GM19438 (cell line): ENCODE measurements around the gene TPD52L3.

Experiments used
- ATAC-seq: cut with Tn5 transposase; IDR thresholded peaks from one replicate; pipeline ENCODE4 v1.9.1; 2021; ENCODE audit warnings: low read depth; ENCODE audit not compliant: unreplicated experiment

TPD52L3 gene

GRCh38 chr9:6328103-6328502 is at the start of gene TPD52L3:
Gene TPD52L3 (plus strand): TSS chr9:6328375. CDS start chr9:6328596, 221 bp downstream.
- no peak for ATAC-seq

- ATAC-seq = no peak
Observed at GRCh38 chr9:6301858-6302257, 26.3 kb upstream of the TPD52L3 start.

GRCh38 chr9:6302417-6302816 is 25.8 kb upstream of the TPD52L3 start:
- no peak for ATAC-seq

GRCh38 chr9:6304232-6304631 is 23.9 kb upstream of the TPD52L3 start:
- ATAC-seq = no peak

DNA sequence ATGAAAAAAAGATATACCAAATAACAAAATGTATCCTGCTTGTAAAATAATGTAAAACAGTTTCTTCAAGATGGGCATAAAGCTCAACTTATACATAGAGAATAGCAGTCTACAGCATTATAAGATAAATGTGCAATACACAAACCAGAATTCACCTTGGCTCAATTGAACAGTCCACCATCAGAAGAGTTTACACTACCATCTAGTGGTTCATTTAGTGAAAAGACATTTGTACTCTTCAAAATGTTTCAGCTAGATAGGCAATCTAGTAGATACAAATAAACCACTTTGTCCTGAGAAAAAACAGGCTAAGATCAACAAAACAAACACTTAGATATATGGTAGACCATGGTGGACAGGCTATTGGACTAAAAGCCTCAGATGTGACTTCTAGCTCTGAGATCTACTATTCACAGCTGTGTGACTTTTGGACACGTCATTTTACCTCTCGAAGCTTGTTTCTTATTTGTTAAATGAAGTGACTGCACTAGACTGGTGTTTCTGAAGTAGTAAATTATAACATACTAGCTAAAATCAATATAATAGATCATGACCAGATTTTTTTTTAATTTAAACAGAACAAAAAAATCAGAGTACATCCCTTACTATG is 22.1 kb upstream of the TPD52L3 start:
- ATAC-seq = no peak

GRCh38 chr9:6307551-6308096 is 20.6 kb upstream of the TPD52L3 start:
- ATAC-seq = no peak

DNA sequence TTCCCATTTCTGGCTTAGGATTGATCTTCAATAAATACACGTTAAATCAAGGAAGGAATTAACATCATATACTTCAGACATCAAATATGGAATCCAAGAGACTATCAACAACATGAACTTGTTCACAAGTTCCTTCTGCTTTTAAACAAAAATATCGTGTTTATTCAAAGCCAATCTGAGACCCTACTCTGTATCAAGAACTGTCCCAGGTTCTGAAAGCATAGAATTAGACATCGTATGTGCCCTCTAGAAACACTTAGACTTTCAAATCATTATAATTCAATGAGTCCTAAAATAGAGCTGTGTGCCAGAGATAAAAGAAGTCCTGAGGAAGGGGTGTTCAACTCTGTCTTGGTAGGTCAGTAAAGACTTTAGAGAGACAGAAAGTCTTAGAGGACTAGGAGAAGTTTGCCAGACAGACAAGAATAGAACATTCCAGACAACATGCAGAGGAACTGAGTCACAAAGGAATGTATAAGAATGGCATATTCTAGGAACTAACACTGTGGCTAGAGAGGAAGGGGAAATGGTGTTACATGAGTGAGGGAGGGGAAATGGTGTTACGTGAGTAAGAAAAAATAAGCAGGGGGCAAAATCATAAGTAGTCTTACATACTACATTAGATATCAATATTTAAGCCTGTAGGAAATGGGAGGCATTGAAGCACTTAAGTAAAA is 2.9 kb downstream of the TPD52L3 start:
- ATAC-seq = no peak

GRCh38 chr9:6334305-6334704 is 6.1 kb downstream of the TPD52L3 start:
- ATAC-seq = no peak

DNA sequence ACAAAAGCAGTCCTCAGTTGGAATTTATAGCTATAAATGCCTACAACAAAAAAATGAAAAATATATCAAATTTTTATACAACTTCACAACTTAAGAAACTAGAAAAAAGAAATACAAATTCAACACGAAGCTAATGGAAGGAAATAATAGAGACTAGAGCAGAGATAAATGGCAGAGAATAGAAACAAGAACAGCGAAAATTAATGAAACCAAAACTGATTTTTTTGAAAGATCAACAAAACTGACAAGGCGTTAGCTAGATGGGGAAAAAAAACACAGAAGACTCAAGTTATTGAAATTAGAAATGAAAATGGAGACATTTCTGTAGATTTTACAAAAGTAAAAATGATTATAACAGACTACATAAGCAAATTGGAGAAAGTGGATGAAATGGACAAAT is 20.6 kb downstream of the TPD52L3 start:
- no peak for ATAC-seq

- ATAC-seq = no peak
Observed at GRCh38 chr9:6351737-6352136, 23.6 kb downstream of the TPD52L3 start.

DNA sequence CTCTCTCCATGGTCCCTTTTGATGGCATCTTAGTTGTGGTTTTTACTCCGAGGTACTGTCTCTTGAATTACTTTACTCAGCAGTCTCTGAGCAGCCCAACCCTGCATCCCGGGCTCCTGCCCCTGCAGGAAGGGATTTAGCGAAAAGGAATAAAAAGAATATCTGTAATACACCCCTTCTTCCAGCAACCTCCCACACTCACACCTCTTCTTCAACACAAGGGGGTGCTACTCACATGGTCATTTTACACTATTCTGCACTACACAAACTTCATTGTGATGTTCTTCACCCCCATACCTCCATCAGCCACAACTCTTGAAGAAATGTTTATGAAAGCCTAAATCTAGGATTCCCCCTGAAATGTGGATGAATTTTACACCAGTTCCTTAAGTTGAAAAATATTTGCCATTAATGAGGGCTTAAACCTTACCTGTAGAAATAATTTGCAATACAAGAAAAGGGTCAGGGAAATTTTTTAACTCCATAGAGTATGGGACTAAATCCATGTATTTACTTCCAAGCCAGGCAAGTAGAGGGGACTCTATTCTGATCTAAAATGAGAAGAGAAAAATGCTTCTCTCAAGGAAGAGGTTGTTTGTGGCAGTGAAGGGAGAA is 26.0 kb downstream of the TPD52L3 start:
- ATAC-seq = peak; percentile 87

GRCh38 chr9:6355728-6356127 is 27.6 kb downstream of the TPD52L3 start:
- ATAC-seq = no peak

- ATAC-seq = no peak
Observed at GRCh38 chr9:6356441-6356840, 28.3 kb downstream of the TPD52L3 start.

- no peak for ATAC-seq
Observed at GRCh38 chr9:6356904-6357303, 28.7 kb downstream of the TPD52L3 start.

DNA sequence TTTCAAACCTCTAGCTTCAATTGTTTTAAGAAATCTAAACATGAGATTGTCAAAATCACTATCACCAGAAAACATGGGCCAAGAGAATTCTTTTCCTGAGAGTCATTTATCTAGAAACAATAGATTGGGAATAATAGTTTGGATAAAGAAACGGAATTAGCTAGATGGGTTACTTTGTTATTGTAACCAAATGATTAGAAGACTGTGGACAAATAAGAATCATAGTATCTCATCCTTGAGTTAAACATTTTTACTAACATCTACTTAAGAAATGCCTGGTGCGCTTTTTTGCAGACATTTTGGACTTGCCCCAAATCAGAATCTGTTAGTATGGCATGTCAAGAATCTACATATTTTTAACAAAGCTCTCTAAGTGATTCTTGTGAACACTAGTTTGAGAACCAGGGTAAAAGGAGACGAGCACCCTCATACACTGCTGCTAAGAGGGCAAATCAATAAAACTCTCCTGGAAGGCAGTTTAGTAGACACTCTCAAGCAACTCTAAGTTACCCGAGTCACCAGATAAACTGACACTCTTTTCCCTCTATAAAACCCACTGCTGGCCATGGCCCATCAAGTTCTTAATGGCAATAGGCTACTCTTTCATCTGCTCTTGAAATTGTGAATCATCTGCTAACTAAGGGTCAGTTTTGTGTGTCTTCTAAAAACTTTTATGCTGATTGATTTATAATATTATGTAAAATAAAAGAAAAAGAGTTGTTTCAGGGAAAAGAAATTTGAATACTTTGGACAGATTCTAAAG is 39.1 kb downstream of the TPD52L3 start:
- no peak for ATAC-seq

DNA sequence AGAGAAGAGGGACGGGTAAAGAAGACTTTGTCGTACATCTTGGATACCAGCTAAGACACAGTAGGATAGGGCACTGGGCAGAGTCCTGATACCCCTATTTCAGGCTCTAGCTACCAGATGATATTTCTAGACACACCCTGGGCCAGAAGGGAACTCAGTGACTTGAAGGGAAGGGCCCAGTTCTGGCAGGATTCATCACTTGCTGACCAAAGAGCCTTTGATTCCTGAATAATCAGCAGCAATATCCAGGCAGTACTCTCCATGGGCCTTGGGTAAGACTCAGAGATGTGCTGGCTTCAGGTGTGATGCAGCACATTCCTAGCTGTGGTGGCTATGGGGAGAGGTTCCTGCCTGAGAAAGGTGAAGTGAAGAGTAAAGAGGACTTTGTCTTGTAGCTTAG is 40.7 kb downstream of the TPD52L3 start:
- ATAC-seq = no peak
